Lower lobe of right lung (tissue), 2 donors: ENCODE results near the gene ERI3. TPM values are rescaled to one million over a fixed set of nuclear protein-coding genes. Genes with fewer than 3 reads are reported as not detected.
A peak's percentile ranks its signal among the peaks of the same experiment; 100 is the strongest.

ENCODE experiments used
- ATAC-seq, 2 donors: fragments of 200-7000 bp; cut with Tn5 transposase; one replicate each; pipeline ENCODE4 v1.9.1; 2020 to 2022; ENCODE audit warnings: mild to moderate bottlenecking in 2 of 2, moderate library complexity in 2 of 2
- DNase-seq: peaks from one replicate; pipeline ENCODE4 v3.0.0-alpha.2; 2020
- H3K27ac ChIP-seq: fragments of 200-600 bp; one replicate; pipeline ENCODE4 v1.8.0; 2022
- H3K27me3 ChIP-seq: fragments of 200-600 bp; one replicate; pipeline ENCODE4 v1.8.0; 2022; ENCODE audit warnings: low read depth
- H3K36me3 ChIP-seq: fragments of 200-600 bp; one replicate; pipeline ENCODE4 v1.8.0; 2022; ENCODE audit warnings: mild to moderate bottlenecking
- H3K4me1 ChIP-seq: fragments of 200-600 bp; one replicate; pipeline ENCODE4 v1.8.0; 2022
- H3K4me3 ChIP-seq: fragments of 200-600 bp; one replicate; pipeline ENCODE4 v1.8.0; 2022; ENCODE audit warnings: mild to moderate bottlenecking
- H3K9me3 ChIP-seq: fragments of 200-600 bp; one replicate; pipeline ENCODE4 v1.8.0; 2022
- CTCF ChIP-seq: fragments of 200-600 bp; IDR thresholded peaks from one replicate; pipeline ENCODE4 v1.8.0; 2022; ENCODE audit warnings: antibody characterized with exemption, mild to moderate bottlenecking
- intact Hi-C: fragments of 100-400 bp; cut with DNase I; formaldehyde crosslinking; loops from one replicate; pipeline ENCODE4 v1.11.0; 2022
- total RNA-seq: library from RNA; stranded (reverse); fragmentation: NEBNext Ultra II Directional; extraction: Animal tissue kit (Norgen Biotek cat#: 25700); gene quantifications from one replicate; pipeline ENCODE4 v1.2.1, GENCODE V29; 2021
- donor health status: DM: no; HTN: yes; CAD: no; lungs with severe emphysema.

Gene ERI3
- total RNA-seq, 1 donor from 2014 or later, result 36.3 TPM

- no peak overlapping the region for H3K27ac ChIP-seq
- H3K9me3 ChIP-seq, result no peaks in the 10 kb centered on the region
- ATAC-seq, result no peak
- no peak for DNase-seq
- no peaks in the 10 kb centered on the region for H3K4me1 ChIP-seq
- intact Hi-C loops, result no loop called here
- TF ChIP-seq CTCF, result no peak
- no peaks in the 10 kb centered on the region for H3K36me3 ChIP-seq
- H3K27me3 ChIP-seq, result no peaks in the 10 kb centered on the region
- no peak overlapping the region for H3K4me3 ChIP-seq
These were observed 25.7 kb upstream of the ERI3 start for GRCh38 chr1:44380666-44381177.

- Histone ChIP-seq H3K36me3 (no peaks in the 10 kb centered on the region), H3K4me1 (no peaks in the 10 kb centered on the region), H3K27me3 (no peaks in the 10 kb centered on the region), H3K9me3 (no peaks in the 10 kb centered on the region), H3K27ac (no peak overlapping the region), H3K4me3 (no peak overlapping the region)
- peak; percentile 74 for TF ChIP-seq CTCF
- ATAC-seq (peak; percentile 50 to 74), DNase-seq (peak; percentile 57)
- intact Hi-C loops, result loop anchor here (10.0 kb wide), 1 partner anchor 217 kb away; no protein-coding TSS in a partner anchor
These were observed 23.1 kb upstream of the ERI3 start for GRCh38 chr1:44377925-44378784.

GRCh38 chr1:44375547-44375946 lies 20.5 kb upstream of the ERI3 start:
- Histone ChIP-seq H3K4me3 (no peak overlapping the region), H3K9me3 (no peaks in the 10 kb centered on the region), H3K27me3 (no peaks in the 10 kb centered on the region), H3K4me1 (no peaks in the 10 kb centered on the region), H3K36me3 (no peaks in the 10 kb centered on the region), H3K27ac (no peak overlapping the region)
- intact Hi-C loops, result loop anchor here (10.0 kb wide), 1 partner anchor 219 kb away; no protein-coding TSS in a partner anchor
- TF ChIP-seq CTCF, result no peak
- ATAC-seq, result no peak
- no peak for DNase-seq

- Histone ChIP-seq H3K27me3 (no peaks in the 10 kb centered on the region), H3K4me3 (no peak overlapping the region), H3K27ac (no peak overlapping the region), H3K36me3 (no peaks in the 10 kb centered on the region), H3K9me3 (no peaks in the 10 kb centered on the region), H3K4me1 (no peaks in the 10 kb centered on the region)
- no peak for TF ChIP-seq CTCF
- no peak for DNase-seq
- ATAC-seq, result no peak
- intact Hi-C loops, result loop anchor here (10.0 kb wide), 1 partner anchor 224 kb away; no protein-coding TSS in a partner anchor
These were observed 16.1 kb upstream of the ERI3 start for GRCh38 chr1:44371206-44371605.

GRCh38 chr1:44368471-44369151 lies 13.6 kb upstream of the ERI3 start:
- H3K4me3 ChIP-seq, result no peak overlapping the region
- no peaks in the 10 kb centered on the region for H3K36me3 ChIP-seq
- intact Hi-C loops, result no loop called here
- no peaks in the 10 kb centered on the region for H3K4me1 ChIP-seq
- H3K9me3 ChIP-seq, result no peaks in the 10 kb centered on the region
- ATAC-seq (no peak), DNase-seq (no peak)
- H3K27me3 ChIP-seq, result no peaks in the 10 kb centered on the region
- no peak for TF ChIP-seq CTCF
- H3K27ac ChIP-seq, result no peak overlapping the region
